ENCODE measurements around the gene ELANE. TPM values are rescaled to one million over a fixed set of nuclear protein-coding genes. Genes with fewer than 3 reads are reported as not detected.

The ELANE gene
- total and polyA plus RNA-seq, 4 donors = 1.4 to 21.0 (median 9.3) TPM

DNA sequence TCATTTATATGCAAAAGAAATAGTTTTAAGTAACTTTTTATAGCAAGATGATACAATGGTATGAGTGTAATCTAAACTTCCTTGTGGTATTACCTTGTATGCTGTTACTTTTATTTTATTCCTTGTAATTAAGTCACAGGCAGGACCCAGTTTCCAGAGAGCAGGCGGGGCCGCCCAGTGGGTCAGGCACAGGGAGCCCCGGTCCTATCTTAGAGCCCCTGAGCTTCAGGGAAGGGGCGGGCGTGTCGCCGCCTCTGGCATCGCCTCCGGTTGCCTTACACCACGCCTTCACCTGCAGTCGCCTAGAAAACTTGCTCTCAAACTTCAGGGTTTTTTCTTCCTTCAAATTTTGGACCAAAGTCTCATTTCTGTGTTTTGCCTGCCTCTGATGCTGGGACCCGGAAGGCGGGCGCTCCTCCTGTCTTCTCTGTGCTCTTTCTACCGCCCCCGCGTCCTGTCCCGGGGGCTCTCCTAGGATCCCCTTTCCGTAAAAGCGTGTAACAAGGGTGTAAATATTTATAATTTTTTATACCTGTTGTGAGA is 40.5 kb upstream of the ELANE start:
- TF ChIP-seq, protein P1, sequence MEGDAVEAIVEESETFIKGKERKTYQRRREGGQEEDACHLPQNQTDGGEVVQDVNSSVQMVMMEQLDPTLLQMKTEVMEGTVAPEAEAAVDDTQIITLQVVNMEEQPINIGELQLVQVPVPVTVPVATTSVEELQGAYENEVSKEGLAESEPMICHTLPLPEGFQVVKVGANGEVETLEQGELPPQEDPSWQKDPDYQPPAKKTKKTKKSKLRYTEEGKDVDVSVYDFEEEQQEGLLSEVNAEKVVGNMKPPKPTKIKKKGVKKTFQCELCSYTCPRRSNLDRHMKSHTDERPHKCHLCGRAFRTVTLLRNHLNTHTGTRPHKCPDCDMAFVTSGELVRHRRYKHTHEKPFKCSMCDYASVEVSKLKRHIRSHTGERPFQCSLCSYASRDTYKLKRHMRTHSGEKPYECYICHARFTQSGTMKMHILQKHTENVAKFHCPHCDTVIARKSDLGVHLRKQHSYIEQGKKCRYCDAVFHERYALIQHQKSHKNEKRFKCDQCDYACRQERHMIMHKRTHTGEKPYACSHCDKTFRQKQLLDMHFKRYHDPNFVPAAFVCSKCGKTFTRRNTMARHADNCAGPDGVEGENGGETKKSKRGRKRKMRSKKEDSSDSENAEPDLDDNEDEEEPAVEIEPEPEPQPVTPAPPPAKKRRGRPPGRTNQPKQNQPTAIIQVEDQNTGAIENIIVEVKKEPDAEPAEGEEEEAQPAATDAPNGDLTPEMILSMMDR (IDR thresholded peaks at IDR 0.05; ENCODE audit: control extremely low read depth, extremely low read depth) = no peak
- DNase-seq (no peak), ATAC-seq (ENCODE audit: insufficient read depth, low FRiP score) (no peak)
- peaks cover 27 to 58% (median 37%) of the 10 kb centered on the region in 4 donors for H3K36me3 ChIP-seq (ENCODE audit: control insufficient read depth in 4 of 4, insufficient read depth in 4 of 4, low read length in 4 of 4)
- WGBS, 2 donors = 94 to 95% methylated on average over 20 of the region's 20 CpGs
- H3K4me3 ChIP-seq = no peak overlapping the region
- H3K9me3 ChIP-seq (ENCODE audit: control insufficient read depth in 4 of 4, insufficient read depth in 3 of 4, low read length in 3 of 4) = no peaks in the 10 kb centered on the region
- H3K9ac ChIP-seq (ENCODE audit: insufficient read depth in 1 of 2, low read length in 2 of 2) = no peak overlapping the region
- no peaks in the 10 kb centered on the region for H3K27me3 ChIP-seq (ENCODE audit: control insufficient read depth in 3 of 3, insufficient read depth in 3 of 3, low read length in 2 of 3)
- no peaks in the 10 kb centered on the region for H3K4me1 ChIP-seq (ENCODE audit: control insufficient read depth in 5 of 5, insufficient read depth in 5 of 5, low read length in 5 of 5)
- no peak overlapping the region for H3K27ac ChIP-seq (ENCODE audit: low read depth in 1 of 2, low read length in 1 of 2)

DNA sequence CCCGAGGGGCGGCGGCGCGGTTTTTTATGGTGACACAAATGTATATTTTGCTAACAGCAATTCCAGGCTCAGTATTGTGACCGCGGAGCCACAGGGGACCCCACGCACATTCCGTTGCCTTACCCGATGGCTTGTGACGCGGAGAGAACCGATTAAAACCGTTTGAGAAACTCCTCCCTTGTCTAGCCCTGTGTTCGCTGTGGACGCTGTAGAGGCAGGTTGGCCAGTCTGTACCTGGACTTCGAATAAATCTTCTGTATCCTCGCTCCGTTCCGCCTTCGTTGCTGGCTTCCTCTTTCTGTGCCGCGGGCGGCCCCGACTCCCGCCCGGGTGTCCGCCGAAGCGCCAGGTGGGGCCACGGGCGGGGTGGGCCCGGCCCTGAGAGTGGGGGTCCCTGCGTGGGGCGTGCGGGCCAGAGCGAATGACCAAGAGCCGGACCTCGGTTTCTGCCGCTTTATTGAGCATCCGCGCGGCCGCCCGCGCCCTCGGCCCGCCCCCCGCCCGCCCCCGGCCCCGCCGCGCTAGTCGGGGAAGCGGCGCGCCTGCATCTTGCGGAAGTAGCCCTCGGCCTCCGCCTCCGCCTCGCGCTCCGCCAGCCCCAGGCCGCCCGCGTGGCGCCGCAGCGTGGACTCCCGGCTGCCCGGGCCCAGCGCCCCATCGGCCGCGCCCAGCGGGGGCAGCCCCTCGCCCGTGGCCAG is 39.9 kb upstream of the ELANE start:
- H3K36me3 ChIP-seq (ENCODE audit: control insufficient read depth in 4 of 4, insufficient read depth in 4 of 4, low read length in 4 of 4) = peaks cover 23 to 52% (median 33%) of the 10 kb centered on the region in 4 donors
- H3K4me3 ChIP-seq = no peak overlapping the region
- H3K9me3 ChIP-seq (ENCODE audit: control insufficient read depth in 4 of 4, insufficient read depth in 3 of 4, low read length in 3 of 4) = no peaks in the 10 kb centered on the region
- ATAC-seq (ENCODE audit: insufficient read depth, low FRiP score) = no peak
- DNase-seq = no peak
- TF ChIP-seq, protein P1 (IDR thresholded peaks at IDR 0.05; ENCODE audit: control extremely low read depth, extremely low read depth) = no peak
- H3K27ac ChIP-seq (ENCODE audit: low read depth in 1 of 2, low read length in 1 of 2) = no peak overlapping the region
- no peaks in the 10 kb centered on the region for H3K4me1 ChIP-seq (ENCODE audit: control insufficient read depth in 5 of 5, insufficient read depth in 5 of 5, low read length in 5 of 5)
- H3K9ac ChIP-seq (ENCODE audit: insufficient read depth in 1 of 2, low read length in 2 of 2) = no peak overlapping the region
- WGBS, 2 donors = 81 to 93% methylated on average over 62 to 80 of the region's 80 CpGs
- no peaks in the 10 kb centered on the region for H3K27me3 ChIP-seq (ENCODE audit: control insufficient read depth in 3 of 3, insufficient read depth in 3 of 3, low read length in 2 of 3)

DNA sequence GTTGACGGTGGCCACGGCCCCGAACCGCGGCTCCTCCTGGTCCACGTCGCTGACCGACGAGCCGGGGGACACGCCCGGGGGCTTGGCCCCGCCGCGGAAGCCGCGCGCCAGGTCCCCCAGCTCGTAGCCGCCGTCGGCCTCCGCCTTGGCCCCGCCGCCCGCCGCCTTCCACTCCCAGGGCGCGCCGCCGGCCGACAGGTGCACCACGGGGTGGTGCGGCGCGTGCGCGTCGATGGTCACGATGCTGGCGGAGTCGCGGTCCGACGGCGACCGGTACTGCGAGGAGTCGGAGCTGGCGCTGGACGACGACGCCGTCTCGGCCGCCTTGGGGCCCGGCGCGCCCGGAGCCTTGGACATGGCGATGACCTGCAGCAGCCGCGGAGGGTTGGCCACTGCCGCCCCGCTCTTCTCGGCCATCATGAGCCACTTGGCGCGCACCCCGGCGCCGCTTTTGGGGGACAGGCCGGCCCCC is 39.3 kb upstream of the ELANE start:
- TF ChIP-seq, protein P1 (IDR thresholded peaks at IDR 0.05; ENCODE audit: control extremely low read depth, extremely low read depth) = no peak
- Histone ChIP-seq H3K27ac (ENCODE audit: low read depth in 1 of 2, low read length in 1 of 2) (no peak overlapping the region), H3K9ac (ENCODE audit: insufficient read depth in 1 of 2, low read length in 2 of 2) (no peak overlapping the region), H3K9me3 (ENCODE audit: control insufficient read depth in 4 of 4, insufficient read depth in 3 of 4, low read length in 3 of 4) (no peaks in the 10 kb centered on the region), H3K27me3 (ENCODE audit: control insufficient read depth in 3 of 3, insufficient read depth in 3 of 3, low read length in 2 of 3) (no peaks in the 10 kb centered on the region), H3K4me1 (ENCODE audit: control insufficient read depth in 5 of 5, insufficient read depth in 5 of 5, low read length in 5 of 5) (no peaks in the 10 kb centered on the region), H3K4me3 (no peak overlapping the region), H3K36me3 (ENCODE audit: control insufficient read depth in 4 of 4, insufficient read depth in 4 of 4, low read length in 4 of 4) (peaks cover 17 to 49% (median 28%) of the 10 kb centered on the region in 4 donors)
- WGBS, 2 donors = 95% methylated on average over 58 to 72 of the region's 72 CpGs
- ATAC-seq (ENCODE audit: insufficient read depth, low FRiP score) = no peak
- no peak for DNase-seq
